AG09309 (cell line): ENCODE results near the gene SLC16A2.
"Not testable (repeated sequence)": the region's sequence is repeated elsewhere in the genome, so short reads cannot be mapped to it uniquely, and the experiment has no call there.

Source experiments
- DNase-seq: peaks from one replicate; pipeline ENCODE4 v3.0.0-alpha.2; 2010; ENCODE audit warnings: low read depth
- H3K4me3 ChIP-seq: 2 replicates; pipeline ENCODE4 v1.5.1; 2011; ENCODE audit warnings: mild to moderate bottlenecking, low read depth, low read length, moderate library complexity; ENCODE audit not compliant: control insufficient read depth
- CTCF ChIP-seq: IDR thresholded peaks from 2 replicates; pipeline ENCODE4 v1.5.1; 2011; ENCODE audit warnings: mild to moderate bottlenecking, low read depth, low read length, inconsistent platforms; ENCODE audit not compliant: insufficient read depth, control insufficient read depth; ENCODE audit errors: missing control alignments

SLC16A2 gene

GRCh38 chrX:74510401-74510800 lies 89.1 kb downstream of the SLC16A2 start:
- H3K4me3 ChIP-seq = no peak overlapping the region
- DNase-seq = no peak
- TF ChIP-seq CTCF = no peak

- H3K4me3 ChIP-seq = no peak overlapping the region
- no peak for DNase-seq
- TF ChIP-seq CTCF = no peak
Observed at GRCh38 chrX:74511704-74512103, 90.4 kb downstream of the SLC16A2 start.

GRCh38 chrX:74514384-74514783 lies 93.1 kb downstream of the SLC16A2 start:
- TF ChIP-seq CTCF = no peak
- no peak for DNase-seq
- H3K4me3 ChIP-seq = no peak overlapping the region

GRCh38 chrX:74515356-74515755 lies 94.1 kb downstream of the SLC16A2 start:
- DNase-seq = no peak
- TF ChIP-seq CTCF = no peak
- no peak overlapping the region for H3K4me3 ChIP-seq

GRCh38 chrX:74516013-74516412 lies 94.7 kb downstream of the SLC16A2 start:
- not testable (repeated sequence) for H3K4me3 ChIP-seq, DNase-seq

- no peak for TF ChIP-seq CTCF
- H3K4me3 ChIP-seq = no peak overlapping the region
- DNase-seq = no peak
Observed at GRCh38 chrX:74519870-74520269, 98.6 kb downstream of the SLC16A2 start.

- H3K4me3 ChIP-seq = no peak overlapping the region
- no peak for TF ChIP-seq CTCF
- no peak for DNase-seq
Observed at GRCh38 chrX:74520291-74520690, 99.0 kb downstream of the SLC16A2 start.
